Endothelial cell (in vitro differentiated cells): ENCODE data around the gene CADM1. TPM values are rescaled to one million over a fixed set of nuclear protein-coding genes. Genes with fewer than 3 reads are reported as not detected.
A peak's percentile ranks its signal among the peaks of the same experiment; 100 is the strongest.

ENCODE experiments used
- DNase-seq: peaks from one replicate; pipeline ENCODE4 v3.0.0; 2021; ENCODE audit warnings: low spot score
- H3K27ac Mint-ChIP-seq: one replicate; pipeline ENCODE4 v1.8.0; 2021; ENCODE audit warnings: mixed read lengths, inconsistent platforms; ENCODE audit not compliant: unreplicated experiment
- H3K27me3 Mint-ChIP-seq: one replicate; pipeline ENCODE4 v1.8.0; 2021; ENCODE audit warnings: mild to moderate bottlenecking, moderate library complexity, mixed read lengths, inconsistent platforms; ENCODE audit not compliant: unreplicated experiment
- H3K36me3 Mint-ChIP-seq: one replicate; pipeline ENCODE4 v1.8.0; 2021; ENCODE audit warnings: mild to moderate bottlenecking, low read depth, mixed read lengths, inconsistent platforms; ENCODE audit not compliant: unreplicated experiment
- H3K4me1 Mint-ChIP-seq: one replicate; pipeline ENCODE4 v1.8.0; 2021; ENCODE audit warnings: mild to moderate bottlenecking, mixed read lengths, inconsistent platforms; ENCODE audit not compliant: unreplicated experiment
- H3K4me3 Mint-ChIP-seq: one replicate; pipeline ENCODE4 v1.8.0; 2021; ENCODE audit warnings: mild to moderate bottlenecking, mixed read lengths, inconsistent platforms; ENCODE audit not compliant: unreplicated experiment
- H3K9me3 Mint-ChIP-seq: one replicate; pipeline ENCODE4 v1.8.0; 2021; ENCODE audit warnings: mixed read lengths, inconsistent platforms; ENCODE audit not compliant: unreplicated experiment
- total RNA-seq: library from RNA; stranded (reverse); fragmentation: NEBNext Ultra II Directional; extraction: Animal tissue kit (Norgen Biotek cat#: 25700); gene quantifications from one replicate; pipeline ENCODE4 v1.2.1, GENCODE V29; 2021; ENCODE audit not compliant: unreplicated experiment
- TF ChIP-seq, protein P1 (sequence below): fragments of 200-600 bp; sonication (generic); IDR thresholded peaks from one replicate; pipeline ENCODE4 v1.5.0; 2021; ENCODE audit warnings: antibody characterized with exemption; ENCODE audit not compliant: unreplicated experiment

Gene CADM1
- total RNA-seq, 1 donor from 2014 or later, result 65.5 TPM

DNA sequence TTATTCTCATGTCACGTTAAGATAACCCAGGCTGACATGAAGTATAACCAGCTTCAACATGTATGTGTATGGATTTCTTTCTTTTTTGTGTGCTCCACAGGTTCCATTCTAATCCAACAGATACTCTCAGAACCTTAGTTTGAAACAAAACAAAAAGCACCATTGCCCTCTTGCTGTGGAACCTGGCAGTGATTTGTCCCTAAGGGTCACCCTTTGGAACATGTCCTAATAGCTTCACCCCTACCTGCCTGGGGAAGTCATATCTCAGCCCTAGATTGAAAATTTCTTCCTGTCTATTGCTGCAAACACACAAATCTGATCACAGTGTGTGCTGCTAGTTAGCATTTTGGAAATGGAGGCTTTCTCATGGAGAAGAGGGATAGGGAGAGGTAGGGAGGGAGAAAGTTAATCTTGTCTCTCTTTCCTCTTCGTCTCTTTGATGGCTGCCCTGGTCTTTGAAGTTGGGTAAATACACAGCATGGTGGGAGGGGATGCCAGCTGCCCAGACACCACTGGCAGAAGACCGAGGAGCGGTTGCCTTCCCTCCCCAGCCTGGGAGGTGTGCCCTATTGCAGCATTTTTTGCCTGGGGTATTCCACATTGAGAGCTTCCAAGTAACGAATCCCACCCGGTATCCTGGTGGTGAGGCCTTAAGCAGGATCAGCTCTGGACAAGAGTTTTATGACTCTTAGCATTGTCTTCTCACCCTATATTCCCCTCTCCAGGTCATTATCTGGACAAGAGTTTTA is 11.6 kb upstream of the CADM1 start:
- Mint-ChIP-seq H3K27ac (no peak overlapping the region), H3K9me3 (no peaks in the 10 kb centered on the region), H3K27me3 (no peaks in the 10 kb centered on the region), H3K4me3 (no peak overlapping the region), H3K4me1 (no peaks in the 10 kb centered on the region), H3K36me3 (no peaks in the 10 kb centered on the region)
- no peak for DNase-seq
- TF ChIP-seq, protein P1, sequence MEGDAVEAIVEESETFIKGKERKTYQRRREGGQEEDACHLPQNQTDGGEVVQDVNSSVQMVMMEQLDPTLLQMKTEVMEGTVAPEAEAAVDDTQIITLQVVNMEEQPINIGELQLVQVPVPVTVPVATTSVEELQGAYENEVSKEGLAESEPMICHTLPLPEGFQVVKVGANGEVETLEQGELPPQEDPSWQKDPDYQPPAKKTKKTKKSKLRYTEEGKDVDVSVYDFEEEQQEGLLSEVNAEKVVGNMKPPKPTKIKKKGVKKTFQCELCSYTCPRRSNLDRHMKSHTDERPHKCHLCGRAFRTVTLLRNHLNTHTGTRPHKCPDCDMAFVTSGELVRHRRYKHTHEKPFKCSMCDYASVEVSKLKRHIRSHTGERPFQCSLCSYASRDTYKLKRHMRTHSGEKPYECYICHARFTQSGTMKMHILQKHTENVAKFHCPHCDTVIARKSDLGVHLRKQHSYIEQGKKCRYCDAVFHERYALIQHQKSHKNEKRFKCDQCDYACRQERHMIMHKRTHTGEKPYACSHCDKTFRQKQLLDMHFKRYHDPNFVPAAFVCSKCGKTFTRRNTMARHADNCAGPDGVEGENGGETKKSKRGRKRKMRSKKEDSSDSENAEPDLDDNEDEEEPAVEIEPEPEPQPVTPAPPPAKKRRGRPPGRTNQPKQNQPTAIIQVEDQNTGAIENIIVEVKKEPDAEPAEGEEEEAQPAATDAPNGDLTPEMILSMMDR, result no peak

DNA sequence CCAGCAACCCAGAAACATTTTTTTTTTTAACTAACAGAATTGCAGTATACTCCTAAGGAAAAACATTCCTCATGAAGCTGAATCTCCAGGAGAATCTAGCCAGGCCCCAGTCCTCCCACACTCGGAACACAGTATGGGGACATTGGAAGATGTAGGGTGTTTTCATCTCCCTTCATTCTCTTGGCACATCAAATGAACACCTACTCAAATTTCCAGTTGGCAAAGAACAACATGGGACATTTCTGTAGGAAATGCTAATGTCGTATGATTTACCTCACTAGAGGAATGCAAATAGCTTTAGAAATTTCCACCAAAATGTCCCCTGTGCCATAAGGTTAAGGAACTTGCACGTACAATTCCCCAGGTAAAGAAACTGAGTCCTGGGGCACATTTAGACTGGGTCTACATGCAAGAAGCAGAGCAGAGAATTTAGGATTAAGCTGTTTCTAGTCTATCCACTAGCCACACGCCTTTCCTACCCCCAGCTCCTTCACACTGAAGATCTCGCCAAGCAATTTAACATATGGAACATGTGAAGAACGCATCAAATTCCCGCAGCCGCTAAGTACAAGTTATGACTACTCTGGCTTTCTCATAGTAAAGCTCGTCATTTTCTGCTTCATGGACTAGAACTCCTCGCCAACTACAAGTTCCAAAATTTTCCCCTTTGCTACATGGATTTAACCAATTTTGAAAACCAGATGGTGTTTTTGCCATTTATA is 2.9 kb upstream of the CADM1 start:
- Mint-ChIP-seq H3K4me1 (peaks cover 5% of the 10 kb centered on the region), H3K4me3 (no peak overlapping the region), H3K27me3 (peaks cover 6% of the 10 kb centered on the region), H3K9me3 (no peaks in the 10 kb centered on the region), H3K27ac (no peak overlapping the region), H3K36me3 (no peaks in the 10 kb centered on the region)
- DNase-seq, result no peak
- TF ChIP-seq, protein P1, result no peak

DNA sequence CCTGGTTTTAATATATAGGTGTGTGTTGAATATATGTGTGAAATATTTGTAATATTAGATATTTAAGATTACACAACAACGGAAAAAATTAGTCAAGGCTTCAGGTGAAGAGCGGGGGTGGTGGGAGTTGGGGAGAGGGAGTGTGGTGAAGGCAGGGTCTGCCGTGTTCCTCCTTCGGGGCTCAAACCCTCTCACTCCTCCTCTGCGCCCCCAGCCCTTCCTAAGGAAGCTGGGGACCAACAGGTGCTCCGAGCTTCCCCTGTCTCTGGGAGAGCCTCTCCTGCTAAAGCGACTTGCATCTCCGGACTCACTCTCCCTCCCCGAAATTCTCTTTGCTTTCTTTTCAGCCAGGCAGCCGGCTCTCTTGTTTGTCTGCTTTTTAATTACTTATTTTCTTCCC is 960 bp upstream of the CADM1 start:
- H3K9me3 Mint-ChIP-seq, result no peaks in the 10 kb centered on the region
- H3K27ac Mint-ChIP-seq, result peak overlapping the region; percentile 72
- peaks cover 5% of the 10 kb centered on the region for H3K4me1 Mint-ChIP-seq
- H3K4me3 Mint-ChIP-seq, result peak overlapping the region; percentile 97
- TF ChIP-seq, protein P1, result no peak
- peaks cover 6% of the 10 kb centered on the region for H3K27me3 Mint-ChIP-seq
- DNase-seq, result peak; percentile 8
- H3K36me3 Mint-ChIP-seq, result no peaks in the 10 kb centered on the region

DNA sequence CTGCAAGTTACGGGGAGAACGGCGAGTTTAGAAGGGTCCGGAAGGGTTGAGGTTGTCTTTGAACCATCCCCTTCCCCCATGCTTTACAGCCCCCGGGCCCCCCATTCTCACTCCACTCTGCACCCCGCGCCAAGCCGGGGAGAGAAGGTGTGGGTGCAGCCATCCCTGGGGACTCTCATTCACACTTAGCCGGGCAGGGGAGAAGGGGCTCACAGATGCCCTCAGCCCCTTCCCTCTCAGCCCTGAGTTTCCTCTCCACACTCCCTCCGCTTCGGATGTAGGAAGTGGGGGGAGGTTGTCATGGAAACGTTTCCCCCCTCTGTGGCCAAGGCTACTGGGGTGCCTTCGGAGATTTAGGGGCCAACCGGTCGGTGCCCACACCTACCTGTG is 334 bp downstream of the CADM1 start:
- DNase-seq, result no peak
- peaks cover 5% of the 10 kb centered on the region for H3K4me1 Mint-ChIP-seq
- H3K9me3 Mint-ChIP-seq, result no peaks in the 10 kb centered on the region
- peak overlapping the region; percentile 92 for H3K4me3 Mint-ChIP-seq
- peaks cover 6% of the 10 kb centered on the region for H3K27me3 Mint-ChIP-seq
- TF ChIP-seq, protein P1, result no peak
- H3K27ac Mint-ChIP-seq, result peak overlapping the region; percentile 84
- H3K36me3 Mint-ChIP-seq, result no peaks in the 10 kb centered on the region
